ENCODE measurements around the gene OR4C6. TPM values are rescaled to one million over a fixed set of nuclear protein-coding genes. Genes with fewer than 3 reads are reported as not detected.

The OR4C6 gene
- total RNA-seq, 1 experiment from 2014 or later: not detected

- POLR2A ChIA-PET: no interaction called here
- Histone ChIP-seq H4K20me1 (ENCODE audit: insufficient read depth) (no peaks in the 10 kb centered on the region), H3K4me1 (ENCODE audit: control insufficient read depth in 1 of 2, insufficient read depth in 2 of 2, low read length in 2 of 2) (no peaks in the 10 kb centered on the region), H3K4me3 (replicated peaks in 1 of 2; ENCODE audit: low read depth in 1 of 2, low read length in 2 of 2) (no peak overlapping the region), H3K9me2 (ENCODE audit: insufficient read depth) (no peaks in the 10 kb centered on the region), H3K4me2 (ENCODE audit: low read length) (no peak overlapping the region), H3K27me3 (ENCODE audit: insufficient read depth, low read length) (no peaks in the 10 kb centered on the region), H2AFZ (ENCODE audit: low read depth, low read length, poor library complexity, severe bottlenecking) (no peak overlapping the region), H3K27ac (ENCODE audit: low read depth, low read length) (no peak overlapping the region), H3K9ac (ENCODE audit: low read length) (no peak overlapping the region), H3K79me2 (ENCODE audit: insufficient read depth, low read length) (no peaks in the 10 kb centered on the region), H3K36me3 (ENCODE audit: control insufficient read depth in 1 of 2, insufficient read depth in 2 of 2, low read length in 2 of 2) (no peaks in the 10 kb centered on the region), H3K9me3 (ENCODE audit: control insufficient read depth in 1 of 2, insufficient read depth in 1 of 2, low read depth in 1 of 2, low read length in 2 of 2) (peaks cover 0 to 9% of the 10 kb centered on the region in 2 experiments; a peak in 2 of 4 replicates)
- no peak for TF ChIP-seq EZH2phosphoT487 (IDR thresholded peaks at IDR 0.05; ENCODE audit: borderline replicate concordance)
- no peak for TF ChIP-seq MAX (IDR thresholded peaks at IDR 0.05)
- TF ChIP-seq JUND (IDR thresholded peaks at IDR 0.05): no peak
- no peak for TF ChIP-seq SRF (IDR thresholded peaks at IDR 0.05; ENCODE audit: low read depth)
- TF ChIP-seq ZFX (IDR thresholded peaks at IDR 0.05): no peak
- no peak for ATAC-seq
- DNase-seq (ENCODE audit: low read depth, low spot score): no peak
- intact Hi-C loops (cut with micrococcal nuclease): no loop called here
- BruUV-seq (replicated peaks): no TSS peak
- CTCF ChIA-PET: no interaction called here
- RAD21 ChIA-PET (ENCODE audit: low non-redundant PET in 1 of 2, low total read pairs in 2 of 2, uncharacterized antibody in 2 of 2, unreplicated experiment in 2 of 2): no interaction called here
These were observed 11.9 kb downstream of the OR4C6 start for GRCh38 chr11:55673860-55674259.

- BruUV-seq (replicated peaks): no TSS peak
- ChIA-PET CTCF (no interaction called here), POLR2A (no interaction called here), RAD21 (ENCODE audit: low non-redundant PET in 1 of 2, low total read pairs in 2 of 2, uncharacterized antibody in 2 of 2, unreplicated experiment in 2 of 2) (no interaction called here)
- Histone ChIP-seq H3K9me2 (ENCODE audit: insufficient read depth) (no peaks in the 10 kb centered on the region), H3K9ac (ENCODE audit: low read length) (no peak overlapping the region), H3K4me3 (replicated peaks in 1 of 2; ENCODE audit: low read depth in 1 of 2, low read length in 2 of 2) (no peak overlapping the region), H3K27me3 (ENCODE audit: insufficient read depth, low read length) (no peaks in the 10 kb centered on the region), H3K36me3 (ENCODE audit: control insufficient read depth in 1 of 2, insufficient read depth in 2 of 2, low read length in 2 of 2) (no peaks in the 10 kb centered on the region), H2AFZ (ENCODE audit: low read depth, low read length, poor library complexity, severe bottlenecking) (no peak overlapping the region), H3K9me3 (ENCODE audit: control insufficient read depth in 1 of 2, insufficient read depth in 1 of 2, low read depth in 1 of 2, low read length in 2 of 2) (peaks cover 10 to 14% of the 10 kb centered on the region in 2 experiments; a peak in 2 of 4 replicates), H3K4me2 (ENCODE audit: low read length) (no peak overlapping the region), H3K79me2 (ENCODE audit: insufficient read depth, low read length) (no peaks in the 10 kb centered on the region), H3K4me1 (ENCODE audit: control insufficient read depth in 1 of 2, insufficient read depth in 2 of 2, low read length in 2 of 2) (no peaks in the 10 kb centered on the region), H3K27ac (ENCODE audit: low read depth, low read length) (no peak overlapping the region), H4K20me1 (ENCODE audit: insufficient read depth) (no peaks in the 10 kb centered on the region)
- TF ChIP-seq POLR2AphosphoS5 (IDR thresholded peaks at IDR 0.05; ENCODE audit: low read depth, low read length): no peak
- no peak for TF ChIP-seq EZH2phosphoT487 (IDR thresholded peaks at IDR 0.05; ENCODE audit: borderline replicate concordance)
- TF ChIP-seq ATF3 (IDR thresholded peaks at IDR 0.05): no peak
- no peak for TF ChIP-seq SP1 (IDR thresholded peaks at IDR 0.05; ENCODE audit: low read depth)
- no peak for TF ChIP-seq SIN3A (IDR thresholded peaks at IDR 0.05; ENCODE audit: low read depth)
- TF ChIP-seq, protein P1, sequence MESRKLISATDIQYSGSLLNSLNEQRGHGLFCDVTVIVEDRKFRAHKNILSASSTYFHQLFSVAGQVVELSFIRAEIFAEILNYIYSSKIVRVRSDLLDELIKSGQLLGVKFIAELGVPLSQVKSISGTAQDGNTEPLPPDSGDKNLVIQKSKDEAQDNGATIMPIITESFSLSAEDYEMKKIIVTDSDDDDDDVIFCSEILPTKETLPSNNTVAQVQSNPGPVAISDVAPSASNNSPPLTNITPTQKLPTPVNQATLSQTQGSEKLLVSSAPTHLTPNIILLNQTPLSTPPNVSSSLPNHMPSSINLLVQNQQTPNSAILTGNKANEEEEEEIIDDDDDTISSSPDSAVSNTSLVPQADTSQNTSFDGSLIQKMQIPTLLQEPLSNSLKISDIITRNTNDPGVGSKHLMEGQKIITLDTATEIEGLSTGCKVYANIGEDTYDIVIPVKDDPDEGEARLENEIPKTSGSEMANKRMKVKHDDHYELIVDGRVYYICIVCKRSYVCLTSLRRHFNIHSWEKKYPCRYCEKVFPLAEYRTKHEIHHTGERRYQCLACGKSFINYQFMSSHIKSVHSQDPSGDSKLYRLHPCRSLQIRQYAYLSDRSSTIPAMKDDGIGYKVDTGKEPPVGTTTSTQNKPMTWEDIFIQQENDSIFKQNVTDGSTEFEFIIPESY (IDR thresholded peaks at IDR 0.05; ENCODE audit: extremely low read depth, insufficient replicate concordance, low read length): no peak
- no peak for TF ChIP-seq TCF7L2 (IDR thresholded peaks at IDR 0.05; ENCODE audit: borderline replicate concordance, extremely low read depth, insufficient read depth, insufficient read length)
- TF ChIP-seq ZNF274 (IDR thresholded peaks at IDR 0.05; ENCODE audit: low read depth, low read length): no peak
- TF ChIP-seq EZH2 (IDR thresholded peaks at IDR 0.05): no peak
- TF ChIP-seq, protein P2, sequence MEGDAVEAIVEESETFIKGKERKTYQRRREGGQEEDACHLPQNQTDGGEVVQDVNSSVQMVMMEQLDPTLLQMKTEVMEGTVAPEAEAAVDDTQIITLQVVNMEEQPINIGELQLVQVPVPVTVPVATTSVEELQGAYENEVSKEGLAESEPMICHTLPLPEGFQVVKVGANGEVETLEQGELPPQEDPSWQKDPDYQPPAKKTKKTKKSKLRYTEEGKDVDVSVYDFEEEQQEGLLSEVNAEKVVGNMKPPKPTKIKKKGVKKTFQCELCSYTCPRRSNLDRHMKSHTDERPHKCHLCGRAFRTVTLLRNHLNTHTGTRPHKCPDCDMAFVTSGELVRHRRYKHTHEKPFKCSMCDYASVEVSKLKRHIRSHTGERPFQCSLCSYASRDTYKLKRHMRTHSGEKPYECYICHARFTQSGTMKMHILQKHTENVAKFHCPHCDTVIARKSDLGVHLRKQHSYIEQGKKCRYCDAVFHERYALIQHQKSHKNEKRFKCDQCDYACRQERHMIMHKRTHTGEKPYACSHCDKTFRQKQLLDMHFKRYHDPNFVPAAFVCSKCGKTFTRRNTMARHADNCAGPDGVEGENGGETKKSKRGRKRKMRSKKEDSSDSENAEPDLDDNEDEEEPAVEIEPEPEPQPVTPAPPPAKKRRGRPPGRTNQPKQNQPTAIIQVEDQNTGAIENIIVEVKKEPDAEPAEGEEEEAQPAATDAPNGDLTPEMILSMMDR (IDR thresholded peaks at IDR 0.05 in 2 of 3, conservative IDR thresholded peaks at IDR 0.05 in 1 of 3; ENCODE audit: borderline replicate concordance in 1 of 3, insufficient read depth in 1 of 3, low read depth in 2 of 3, low read length in 2 of 3): no peak
- no peak for TF ChIP-seq JUND (IDR thresholded peaks at IDR 0.05)
- no peak for TF ChIP-seq YY1 (IDR thresholded peaks at IDR 0.05; ENCODE audit: extremely low read depth, insufficient replicate concordance, low read depth, low read length)
- TF ChIP-seq CBX3 (IDR thresholded peaks at IDR 0.05; ENCODE audit: low read depth): no peak
- no peak for TF ChIP-seq POLR2A (IDR thresholded peaks at IDR 0.05; ENCODE audit: borderline replicate concordance, extremely low read depth, insufficient read depth, insufficient read length)
- TF ChIP-seq ZFX (IDR thresholded peaks at IDR 0.05): no peak
- intact Hi-C loops (cut with micrococcal nuclease): no loop called here
- DNase-seq (ENCODE audit: low read depth, low spot score) (no peak), ATAC-seq (no peak)
These were observed 35.8 kb downstream of the OR4C6 start for GRCh38 chr11:55697817-55698216.
